HG03439 (cell line): ENCODE data around the gene CELA3A.
"Not testable (repeated sequence)": the region's sequence is repeated elsewhere in the genome, so short reads cannot be mapped to it uniquely, and the experiment has no call there.

Source experiments
- ATAC-seq: cut with Tn5 transposase; IDR thresholded peaks from one replicate; pipeline ENCODE4 v1.9.1; 2021; ENCODE audit warnings: mild to moderate bottlenecking, moderate library complexity; ENCODE audit not compliant: unreplicated experiment

CELA3A gene

DNA sequence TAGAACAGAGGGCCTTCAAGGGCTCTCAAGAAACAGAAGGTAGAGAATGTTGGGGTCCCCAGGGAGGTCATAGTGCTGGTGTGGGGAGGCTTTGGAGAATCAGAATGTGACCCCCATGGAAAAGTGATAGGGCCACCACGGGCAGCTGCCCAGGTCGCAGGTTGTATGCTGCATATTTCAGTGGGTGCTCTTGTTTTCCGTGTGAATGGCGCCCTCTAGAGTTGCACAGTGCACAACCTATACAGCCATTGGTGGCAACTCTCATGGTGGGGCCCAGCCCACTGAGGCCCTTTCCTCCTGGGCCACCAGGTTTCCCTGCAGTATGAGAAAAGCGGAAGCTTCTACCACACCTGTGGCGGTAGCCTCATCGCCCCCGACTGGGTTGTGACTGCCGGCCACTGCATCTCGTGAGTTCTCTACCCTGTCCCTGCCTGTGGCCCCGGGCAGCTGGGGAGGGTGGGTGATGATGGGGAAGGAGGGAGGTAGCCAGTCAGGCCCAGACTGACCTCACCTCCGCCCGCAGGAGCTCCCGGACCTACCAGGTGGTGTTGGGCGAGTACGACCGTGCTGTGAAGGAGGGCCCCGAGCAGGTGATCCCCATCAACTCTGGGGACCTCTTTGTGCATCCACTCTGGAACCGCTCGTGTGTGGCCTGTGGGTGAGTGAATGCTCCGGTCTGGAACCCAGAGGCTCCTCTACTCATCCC is 20.8 kb upstream of the CELA3A start:
- not testable (repeated sequence) for ATAC-seq

DNA sequence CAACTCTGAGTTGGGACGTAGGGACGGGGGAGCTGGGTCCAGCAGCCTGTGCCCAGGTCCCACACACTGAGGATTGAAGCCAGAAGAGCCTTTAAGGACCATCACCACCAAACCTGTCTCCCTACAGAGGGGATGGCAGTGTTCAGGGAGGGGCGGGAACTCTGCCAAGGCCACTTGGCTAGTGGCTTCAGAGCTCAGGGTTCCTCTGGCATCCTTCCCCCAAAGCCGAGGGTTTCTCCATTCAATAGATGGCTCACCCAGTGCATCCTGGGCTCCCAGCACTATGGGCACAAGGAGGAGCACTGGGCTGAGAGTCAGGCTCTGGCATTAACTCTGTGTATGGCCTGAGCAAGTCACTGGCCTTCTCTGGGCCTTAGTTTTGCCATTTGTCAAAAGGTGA is 20.2 kb upstream of the CELA3A start:
- not testable (repeated sequence) for ATAC-seq

GRCh38 chr1:21982122-21982521 is 19.3 kb upstream of the CELA3A start:
- ATAC-seq, result not testable (repeated sequence)

- ATAC-seq, result not testable (repeated sequence)
These were observed 17.9 kb upstream of the CELA3A start for GRCh38 chr1:21983539-21983938.

DNA sequence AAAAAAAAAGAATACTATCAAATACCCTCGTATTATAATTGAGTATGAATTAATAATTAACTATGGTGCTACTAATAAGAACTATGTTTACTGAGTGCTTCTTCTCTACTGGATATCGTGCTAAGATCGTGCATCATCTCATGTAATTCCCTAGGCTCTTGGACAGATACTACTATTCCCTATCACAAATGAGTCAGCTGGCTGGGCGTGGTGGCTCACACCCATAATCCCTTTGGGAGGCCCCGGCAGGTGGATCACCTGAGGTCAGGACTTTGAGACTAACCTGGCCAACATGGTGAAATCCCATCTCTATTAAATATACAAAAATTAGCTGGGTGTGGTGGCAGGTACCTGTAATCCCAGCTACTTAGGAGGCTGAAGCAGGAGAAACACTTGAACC is 15.6 kb upstream of the CELA3A start:
- not testable (repeated sequence) for ATAC-seq

DNA sequence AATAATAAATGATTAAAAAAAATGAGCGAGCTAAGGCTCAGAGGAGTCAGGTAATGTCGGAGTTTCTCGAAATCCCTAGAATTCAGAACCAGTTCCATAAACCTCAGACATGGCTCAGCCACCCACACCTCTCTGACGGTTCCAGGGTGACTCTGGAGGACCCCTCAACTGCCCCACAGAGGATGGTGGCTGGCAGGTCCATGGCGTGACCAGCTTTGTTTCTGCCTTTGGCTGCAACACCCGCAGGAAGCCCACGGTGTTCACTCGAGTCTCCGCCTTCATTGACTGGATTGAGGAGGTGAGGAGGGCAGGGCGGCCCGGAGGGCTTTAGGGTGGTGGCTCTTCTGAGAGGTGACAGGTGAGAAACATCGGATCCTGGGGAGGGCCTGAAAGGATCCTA is 15.1 kb upstream of the CELA3A start:
- not testable (repeated sequence) for ATAC-seq

DNA sequence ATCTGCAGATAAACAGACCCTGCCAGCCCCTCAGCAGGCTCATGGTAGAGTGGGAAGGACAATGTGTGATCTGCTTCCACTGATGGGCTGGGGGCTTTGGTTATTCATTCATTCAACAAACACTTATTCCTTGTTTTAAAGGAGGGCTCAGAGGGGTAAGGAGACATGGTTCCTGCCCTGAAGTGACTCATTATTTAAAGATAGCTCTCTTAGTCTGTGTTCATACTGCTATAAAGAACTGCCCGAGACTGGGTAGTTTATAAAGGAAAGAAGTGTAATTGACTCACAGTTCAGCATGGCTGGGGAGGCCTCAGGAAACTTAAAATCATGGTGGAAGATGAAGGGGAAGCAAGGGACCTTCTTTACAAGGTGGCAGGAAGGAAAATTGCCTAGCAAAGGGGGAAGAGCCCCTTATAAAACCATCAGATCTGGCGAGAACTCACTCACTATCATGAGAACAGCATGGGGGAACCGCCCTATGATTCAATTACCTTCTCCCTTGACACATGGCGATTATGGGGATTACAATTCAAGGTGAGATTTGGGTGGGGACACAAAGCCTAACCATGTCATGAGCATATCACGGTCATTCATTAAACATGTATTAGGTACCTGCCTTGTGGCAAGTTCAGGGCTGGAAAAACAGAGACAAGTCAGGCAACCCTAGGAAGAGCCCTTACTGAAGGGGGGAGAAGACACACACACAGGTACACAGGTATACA is 11.6 kb upstream of the CELA3A start:
- ATAC-seq, result not testable (repeated sequence)

GRCh38 chr1:21992186-21992585 is 9.3 kb upstream of the CELA3A start:
- ATAC-seq, result not testable (repeated sequence)

- ATAC-seq, result not testable (repeated sequence)
These were observed 6.7 kb upstream of the CELA3A start for GRCh38 chr1:21994716-21995115.

DNA sequence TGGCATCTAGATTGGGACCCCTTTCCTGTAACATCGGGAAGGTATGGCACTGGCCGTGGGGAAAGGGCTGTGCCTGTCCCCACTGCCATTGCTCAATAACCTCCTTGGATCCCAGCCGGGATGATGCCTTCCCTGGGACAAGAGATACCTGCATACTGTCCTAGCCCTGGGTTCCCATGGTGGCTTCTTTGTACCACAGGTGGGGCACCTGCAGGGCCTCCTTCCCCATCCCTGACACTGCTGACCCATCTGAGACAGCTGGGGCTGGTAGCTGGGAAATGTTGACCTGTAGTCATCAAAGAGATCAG is 4.8 kb upstream of the CELA3A start:
- ATAC-seq, result not testable (repeated sequence)

DNA sequence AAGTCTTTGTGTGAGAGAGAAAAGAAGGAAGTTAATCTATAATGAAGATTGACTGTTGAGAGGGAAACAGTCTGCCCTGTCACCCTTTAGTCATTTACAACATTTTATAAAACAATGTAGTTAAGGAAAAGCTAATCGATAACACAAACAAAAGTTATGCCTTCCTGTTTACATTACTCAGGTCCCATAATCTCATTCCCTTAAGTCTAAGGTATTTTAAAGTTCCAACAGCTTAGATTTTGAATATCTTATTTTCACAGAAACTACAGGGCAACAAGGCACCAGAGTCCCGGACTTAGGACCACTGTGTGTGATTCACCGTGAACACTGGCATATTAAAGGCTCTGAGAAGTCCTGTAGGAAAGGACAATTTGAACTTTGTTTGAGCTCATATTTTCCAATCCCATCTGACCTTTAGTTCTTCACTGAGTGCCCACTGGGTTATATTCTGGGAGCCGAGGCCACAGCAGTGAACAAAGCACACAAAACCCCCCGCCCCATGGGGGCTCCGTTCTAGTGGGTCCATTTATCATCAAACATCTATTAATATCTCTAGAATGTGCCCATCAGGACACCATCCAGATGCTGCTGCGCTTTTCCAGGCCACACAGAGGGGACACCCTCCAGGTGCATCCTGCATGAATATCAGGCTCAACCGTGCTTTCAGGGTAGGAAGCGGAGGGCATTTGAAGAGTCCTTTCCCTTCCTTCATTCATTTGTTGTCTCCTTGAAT is 3.4 kb upstream of the CELA3A start:
- ATAC-seq, result not testable (repeated sequence)

DNA sequence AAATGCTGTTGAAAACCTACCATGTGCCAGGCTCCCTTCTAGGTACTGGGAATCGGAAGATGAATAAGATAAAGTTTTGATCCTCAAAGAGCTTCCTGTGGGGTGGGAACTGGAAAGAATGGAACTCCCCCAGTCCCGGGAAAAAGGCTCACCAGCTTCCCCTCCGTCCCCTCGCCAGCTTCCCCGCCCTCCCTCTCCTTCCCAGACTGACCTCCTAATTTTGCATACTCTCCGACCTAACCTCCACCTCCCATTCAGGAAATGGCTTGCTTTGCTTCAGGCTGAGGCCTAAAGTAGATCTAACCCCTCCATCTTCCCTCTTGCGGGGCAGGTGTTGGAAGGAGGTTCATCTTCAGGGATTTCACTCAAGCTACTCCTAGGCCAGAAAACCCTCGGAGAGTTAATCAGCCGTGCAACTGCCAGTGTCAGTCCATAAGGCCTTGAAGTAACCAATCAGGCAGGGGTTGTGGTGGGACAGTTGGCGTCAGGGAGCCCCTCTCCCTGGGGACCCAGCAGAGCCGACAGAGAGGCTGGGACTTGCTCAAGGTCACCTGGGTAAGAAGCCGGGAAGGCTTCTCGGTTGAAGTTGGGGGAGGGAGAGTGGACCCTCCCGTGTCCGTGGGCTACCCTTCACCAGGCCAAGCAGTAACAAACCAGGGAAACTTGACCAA is 2.7 kb upstream of the CELA3A start:
- not testable (repeated sequence) for ATAC-seq

DNA sequence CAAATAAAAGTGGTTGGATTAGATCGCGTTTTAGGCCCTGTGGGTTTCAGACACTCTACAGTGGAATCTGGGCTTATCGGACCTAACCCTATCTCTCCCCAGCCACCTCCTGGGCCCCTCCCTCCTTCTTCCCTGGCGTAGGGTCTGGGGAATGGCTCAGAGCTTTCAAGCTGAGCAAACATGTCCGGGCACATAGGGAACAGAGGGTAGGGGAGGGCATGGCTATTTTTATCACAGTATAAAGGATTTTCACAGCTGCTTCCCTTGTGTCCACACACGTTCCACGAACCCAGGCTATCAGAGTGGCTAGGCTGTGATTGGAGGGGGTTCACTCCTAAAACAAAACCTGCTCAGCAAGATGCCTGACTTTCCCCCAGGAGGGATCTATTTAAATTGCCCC is 1.8 kb upstream of the CELA3A start:
- ATAC-seq, result not testable (repeated sequence)

GRCh38 chr1:22002461-22002860 is 1.0 kb downstream of the CELA3A start:
- not testable (repeated sequence) for ATAC-seq

GRCh38 chr1:22002875-22003274 is 1.4 kb downstream of the CELA3A start:
- ATAC-seq, result not testable (repeated sequence)

DNA sequence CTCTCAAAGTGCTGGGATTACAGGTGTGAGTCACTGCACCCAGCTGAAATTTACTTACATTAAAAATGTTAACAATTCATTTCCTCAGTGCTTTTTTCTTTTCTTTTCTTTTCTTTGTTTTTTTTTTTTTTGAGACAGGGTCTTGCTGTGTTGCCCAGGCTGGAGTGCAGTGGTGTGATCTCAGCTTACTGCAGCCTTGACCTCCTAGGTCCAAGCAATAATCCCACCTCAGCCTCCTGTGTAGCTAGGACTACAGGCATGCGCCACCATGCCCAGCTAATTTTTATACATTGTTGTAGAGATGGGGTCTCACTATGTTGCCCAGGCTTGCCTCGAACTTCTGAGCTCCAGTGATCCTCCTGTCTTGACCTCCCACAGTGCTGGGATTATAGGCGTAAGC is 2.5 kb downstream of the CELA3A start:
- ATAC-seq, result not testable (repeated sequence)

DNA sequence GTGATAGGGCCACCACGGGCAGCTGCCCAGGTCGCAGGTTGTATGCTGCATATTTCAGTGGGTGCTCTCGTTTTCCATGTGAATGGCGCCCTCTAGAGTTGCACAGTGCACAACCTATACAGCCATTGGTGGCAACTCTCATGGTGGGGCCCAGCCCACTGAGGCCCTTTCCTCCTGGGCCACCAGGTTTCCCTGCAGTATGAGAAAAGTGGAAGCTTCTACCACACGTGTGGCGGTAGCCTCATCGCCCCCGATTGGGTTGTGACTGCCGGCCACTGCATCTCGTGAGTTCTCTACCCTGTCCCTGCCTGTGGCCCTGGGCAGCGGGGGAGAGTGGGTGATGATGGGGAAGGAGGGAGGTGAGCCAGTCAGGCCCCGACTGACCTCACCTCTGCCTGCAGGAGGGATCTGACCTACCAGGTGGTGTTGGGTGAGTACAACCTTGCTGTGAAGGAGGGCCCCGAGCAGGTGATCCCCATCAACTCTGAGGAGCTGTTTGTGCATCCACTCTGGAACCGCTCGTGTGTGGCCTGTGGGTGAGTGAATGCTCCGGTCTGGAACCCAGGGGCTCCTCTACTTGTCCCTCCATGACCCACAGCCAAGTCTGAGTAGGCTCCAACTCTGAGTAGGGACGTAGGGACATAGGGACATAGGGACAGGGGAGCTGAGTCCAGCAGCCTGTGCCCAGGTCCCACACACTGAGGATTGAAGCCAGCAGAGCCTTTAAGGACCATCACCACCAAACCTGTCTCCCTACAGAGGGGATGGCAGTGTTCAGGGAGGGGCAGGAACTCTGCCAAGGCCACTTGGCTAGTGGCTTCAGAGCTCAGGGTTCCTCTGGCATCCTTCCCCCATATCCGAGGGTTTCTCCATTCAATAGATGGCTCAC is 4.0 kb downstream of the CELA3A start:
- not testable (repeated sequence) for ATAC-seq

DNA sequence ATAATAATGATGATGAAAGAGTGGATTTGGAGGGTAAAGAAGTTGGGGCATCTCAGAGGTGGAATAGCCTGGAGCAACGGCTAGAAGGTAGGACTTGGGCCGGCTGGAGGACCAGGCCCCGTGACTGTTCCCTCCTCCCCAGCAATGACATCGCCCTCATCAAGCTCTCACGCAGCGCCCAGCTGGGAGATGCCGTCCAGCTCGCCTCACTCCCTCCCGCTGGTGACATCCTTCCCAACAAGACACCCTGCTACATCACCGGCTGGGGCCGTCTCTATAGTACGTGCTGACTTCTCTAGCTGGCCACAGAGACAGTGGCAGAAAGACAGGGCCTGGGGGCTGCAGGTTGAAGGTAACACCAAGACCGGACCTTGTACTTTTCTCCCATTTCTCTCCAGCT is 5.3 kb downstream of the CELA3A start:
- not testable (repeated sequence) for ATAC-seq

- not testable (repeated sequence) for ATAC-seq
These were observed 5.8 kb downstream of the CELA3A start for GRCh38 chr1:22007262-22007661.

DNA sequence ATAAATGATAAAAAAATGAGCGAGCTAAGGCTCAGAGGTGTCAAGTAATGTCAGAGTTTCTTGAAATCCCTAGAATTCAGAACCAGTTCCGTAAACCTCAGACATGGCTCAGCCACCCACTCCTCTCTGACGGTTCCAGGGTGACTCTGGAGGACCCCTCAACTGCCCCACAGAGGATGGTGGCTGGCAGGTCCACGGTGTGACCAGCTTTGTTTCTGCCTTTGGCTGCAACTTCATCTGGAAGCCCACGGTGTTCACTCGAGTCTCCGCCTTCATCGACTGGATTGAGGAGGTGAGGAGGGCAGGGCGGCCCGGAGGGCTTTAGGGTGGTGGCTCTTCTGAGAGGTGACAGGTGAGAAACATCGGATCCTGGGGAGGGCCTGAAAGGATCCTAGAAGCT is 8.1 kb downstream of the CELA3A start:
- not testable (repeated sequence) for ATAC-seq
